Endometrium (tissue), 2 donors: ENCODE data around the gene EDEM1.
"Not testable (repeated sequence)": the region's sequence is repeated elsewhere in the genome, so short reads cannot be mapped to it uniquely, and the experiment has no call there.

Experiments
- FAIRE-seq: peaks from 2 replicates; lab custom pipeline; 2012; peaks lifted over from hg19 to GRCh38; lab: Jason Lieb, UNC
- donor health status: control.
- donor health status: control.

The EDEM1 gene

GRCh38 chr3:5187156-5187919 lies at the start of gene EDEM1:
EDEM1 (plus strand) TSS chr3:5187707; CDS start chr3:5187806, 99 bp downstream.
- no peak for FAIRE-seq

- FAIRE-seq = no peak
These were observed 49.1 kb upstream of the EDEM1 start for GRCh38 chr3:5138214-5138981.

DNA sequence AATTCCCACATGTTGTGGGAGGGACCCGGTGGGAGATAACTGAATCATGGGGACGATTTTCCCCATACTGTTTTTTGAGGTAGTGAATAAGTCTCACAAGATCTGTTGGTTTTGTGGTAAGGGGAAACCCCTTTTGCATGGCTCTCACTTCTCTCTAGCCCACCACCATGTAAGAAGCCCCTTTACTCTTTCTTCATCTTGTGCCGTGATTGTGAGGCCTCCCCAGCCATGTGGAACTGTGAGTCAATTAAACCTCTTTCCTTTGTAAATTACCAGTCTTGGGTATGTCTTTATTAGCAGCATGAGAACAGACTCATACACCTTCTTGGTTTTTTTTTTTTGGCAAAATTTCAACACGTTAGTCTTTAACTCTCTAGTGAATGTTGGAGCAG lies 47.3 kb upstream of the EDEM1 start:
- FAIRE-seq = no peak

- no peak for FAIRE-seq
These were observed 46.7 kb upstream of the EDEM1 start for GRCh38 chr3:5140839-5141238.

DNA sequence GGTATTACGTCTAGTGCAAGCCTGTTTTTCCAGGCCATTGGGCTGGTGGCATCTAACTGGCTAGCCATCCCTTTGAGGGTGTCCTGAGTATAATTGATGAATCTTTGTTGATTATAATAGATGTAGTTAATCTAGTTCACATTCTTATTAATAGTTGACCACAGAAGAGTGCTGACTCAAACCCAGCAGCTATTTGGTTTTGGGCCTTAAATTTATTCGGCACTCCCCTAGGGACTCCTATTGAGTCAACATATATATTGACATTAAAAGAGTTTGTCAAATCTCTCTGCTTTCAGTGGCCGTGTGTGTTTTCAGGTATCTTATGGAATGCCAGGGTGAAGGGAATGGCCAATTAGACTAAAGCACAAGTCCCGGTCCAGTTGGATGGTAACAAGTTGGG lies 45.7 kb upstream of the EDEM1 start:
- no peak for FAIRE-seq

DNA sequence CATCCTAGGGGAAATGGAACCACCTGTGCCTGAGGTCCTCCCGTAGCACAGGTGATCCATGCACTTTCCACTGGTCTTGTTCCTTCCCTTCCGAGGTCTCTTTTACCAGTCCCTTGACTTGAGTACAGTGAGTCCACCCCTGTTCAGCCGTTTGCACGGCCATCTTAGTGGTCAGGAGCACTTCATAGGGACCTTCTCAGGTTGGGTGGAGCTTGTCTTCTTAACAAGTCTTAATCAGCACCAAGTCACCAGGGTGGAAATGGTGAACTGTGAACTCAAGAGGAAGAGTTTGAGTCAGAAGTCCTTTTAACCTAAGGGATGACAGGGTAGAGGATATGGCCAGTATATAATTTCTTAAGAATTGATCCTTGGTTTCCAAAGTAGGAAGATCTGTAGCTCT lies 44.0 kb upstream of the EDEM1 start:
- FAIRE-seq = no peak

GRCh38 chr3:5144316-5144994 lies 43.1 kb upstream of the EDEM1 start:
- FAIRE-seq = no peak

- FAIRE-seq = no peak
These were observed 42.4 kb upstream of the EDEM1 start for GRCh38 chr3:5145120-5145519.

DNA sequence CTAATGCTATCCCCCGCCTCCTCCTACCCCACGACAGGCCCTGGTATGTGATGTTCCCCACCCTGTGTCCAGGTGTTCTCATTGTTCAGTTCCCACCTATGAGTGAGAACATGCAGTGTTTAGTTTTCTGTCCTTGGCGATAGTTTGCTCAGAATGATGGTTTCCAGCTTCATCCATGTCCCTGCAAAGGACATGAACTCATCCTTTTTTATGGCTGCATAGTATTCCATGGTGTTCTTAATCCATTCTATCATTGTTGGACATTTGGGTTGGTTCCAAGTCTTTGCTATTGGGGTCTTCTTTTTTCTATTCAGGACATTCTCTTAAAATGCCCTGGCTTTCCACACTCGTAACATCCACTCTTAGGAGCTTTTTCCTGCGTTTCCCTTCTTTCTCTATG lies 40.4 kb upstream of the EDEM1 start:
- not testable (repeated sequence) for FAIRE-seq

DNA sequence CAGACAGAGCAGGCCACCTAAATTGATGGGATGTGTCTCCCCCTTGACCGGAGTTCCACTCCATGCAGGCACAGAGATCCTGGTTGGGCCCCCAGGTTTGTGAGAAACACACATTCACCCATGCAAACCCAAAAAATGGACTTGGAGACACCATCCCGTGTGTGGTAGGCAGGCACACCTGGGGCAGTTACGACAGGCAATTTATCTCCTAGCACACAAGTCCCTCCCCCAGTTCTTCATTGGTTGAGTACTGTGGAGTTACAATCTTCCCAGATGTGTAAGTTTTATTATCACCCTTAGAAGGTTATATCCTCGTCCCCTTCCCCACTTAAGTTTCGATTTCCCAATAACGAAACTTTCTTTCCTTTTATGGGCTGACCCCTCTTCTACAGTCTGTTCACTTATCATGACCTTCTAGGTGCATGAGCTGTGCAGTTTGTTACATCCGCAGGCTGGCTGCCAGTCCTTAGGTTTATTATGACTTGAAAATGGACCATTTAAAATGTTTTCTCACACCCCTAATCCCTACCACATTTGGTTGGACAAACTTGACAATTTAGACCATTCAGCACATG lies 38.1 kb upstream of the EDEM1 start:
- no peak for FAIRE-seq

GRCh38 chr3:5151586-5151985 lies 35.9 kb upstream of the EDEM1 start:
- FAIRE-seq = no peak

- FAIRE-seq = no peak
These were observed 34.4 kb upstream of the EDEM1 start for GRCh38 chr3:5153074-5153473.

DNA sequence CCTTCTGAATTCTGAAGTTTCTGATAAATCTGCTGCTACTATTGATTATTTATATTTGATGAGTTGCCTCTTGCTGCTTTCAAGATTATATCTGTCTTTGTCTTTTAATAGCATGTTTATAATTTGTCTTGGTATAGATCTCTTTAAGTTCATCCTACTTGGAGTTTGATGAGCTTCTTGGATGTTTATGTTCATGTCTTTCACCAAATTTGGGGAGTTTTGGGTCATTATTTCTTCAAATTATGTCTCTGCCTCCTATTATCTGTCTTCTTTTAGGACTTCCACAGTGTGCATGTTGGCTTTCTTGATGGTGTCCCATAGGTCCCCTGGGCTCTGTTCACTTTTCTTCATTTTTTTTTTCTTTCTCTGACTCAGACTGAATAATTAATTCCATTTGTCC lies 32.3 kb upstream of the EDEM1 start:
- no peak for FAIRE-seq

DNA sequence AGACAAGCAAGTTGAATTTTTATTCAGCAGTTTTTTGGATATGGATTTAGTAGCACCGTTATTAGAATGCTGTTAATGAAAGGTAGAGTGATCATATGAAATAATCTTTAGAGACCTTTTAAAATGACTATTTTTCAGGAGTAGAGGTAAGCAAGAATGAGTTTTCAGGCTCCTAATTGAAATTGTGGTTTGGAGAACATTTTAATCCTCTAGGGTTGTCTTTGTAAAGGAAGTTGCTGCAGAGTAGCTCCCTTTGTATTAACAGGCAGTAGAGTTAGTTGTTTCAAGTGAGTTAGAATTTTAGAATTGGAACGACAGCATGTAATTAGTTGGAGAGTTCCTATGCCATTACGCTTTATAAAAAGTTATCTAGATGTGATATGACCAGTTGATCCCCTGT lies 27.2 kb upstream of the EDEM1 start:
- no peak for FAIRE-seq

GRCh38 chr3:5160940-5161858 lies 26.3 kb upstream of the EDEM1 start:
- no peak for FAIRE-seq

GRCh38 chr3:5162102-5162501 lies 25.4 kb upstream of the EDEM1 start:
- FAIRE-seq = no peak

DNA sequence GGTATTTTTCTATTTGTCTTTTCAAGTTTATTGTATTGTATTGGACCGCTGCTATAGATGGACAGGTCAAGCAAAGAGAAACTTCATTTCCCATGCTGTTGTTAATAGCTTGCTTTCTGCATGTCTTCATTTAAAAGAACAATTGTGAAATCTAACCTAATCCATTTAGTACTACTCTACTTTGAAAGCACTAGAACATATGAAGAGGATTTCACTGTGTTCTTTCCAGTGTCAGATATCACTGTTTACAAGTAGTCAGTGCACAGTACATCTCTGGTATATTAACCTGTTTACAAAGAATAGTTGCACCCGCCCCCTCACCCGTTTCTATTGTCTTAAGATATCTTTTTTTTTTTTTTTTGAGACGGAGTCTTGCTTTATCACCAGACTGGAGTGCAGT lies 21.8 kb upstream of the EDEM1 start:
- FAIRE-seq = no peak

DNA sequence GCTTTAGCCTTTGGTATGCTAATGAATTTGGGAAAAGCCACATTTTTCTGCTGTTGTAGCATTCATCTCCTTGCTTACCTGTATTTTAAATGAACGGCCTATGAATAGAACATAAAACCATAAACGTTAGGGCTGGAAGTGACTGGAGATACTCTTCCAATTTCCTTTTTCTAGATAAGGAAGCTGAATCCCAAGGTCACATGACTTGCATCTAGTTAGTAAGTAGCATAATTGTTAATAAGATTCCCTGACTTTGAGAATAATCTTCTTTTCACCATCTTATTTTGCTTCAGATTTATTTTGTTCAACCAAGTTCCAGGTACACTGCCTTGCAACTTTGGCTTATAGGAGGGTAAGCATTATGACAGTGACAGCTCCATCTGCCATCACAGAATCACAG lies 20.7 kb upstream of the EDEM1 start:
- FAIRE-seq = no peak

GRCh38 chr3:5168110-5168509 lies 19.4 kb upstream of the EDEM1 start:
- no peak for FAIRE-seq

DNA sequence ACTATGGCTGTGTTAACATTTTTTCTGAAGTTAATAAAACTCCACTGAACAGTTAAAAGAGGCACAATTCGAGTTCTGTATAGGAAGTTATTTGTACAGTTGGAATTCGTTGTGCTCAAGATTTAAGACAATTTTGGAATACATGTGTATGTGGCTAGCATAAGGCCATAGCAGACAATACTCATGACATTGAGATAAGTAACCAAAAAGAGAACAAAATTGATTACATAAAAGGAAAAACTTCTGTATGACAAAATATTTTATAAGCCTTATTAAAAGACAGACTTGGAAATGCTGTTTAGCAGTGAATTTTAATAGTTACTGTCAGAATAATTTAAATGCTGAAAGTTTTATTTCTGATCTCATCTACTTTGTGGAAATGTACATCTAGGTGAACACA lies 17.7 kb upstream of the EDEM1 start:
- no peak for FAIRE-seq

- no peak for FAIRE-seq
These were observed 16.5 kb upstream of the EDEM1 start for GRCh38 chr3:5170975-5171374.

GRCh38 chr3:5172018-5172417 lies 15.5 kb upstream of the EDEM1 start:
- FAIRE-seq = no peak
